H1 (cell line): ENCODE results near the gene SEMA5B. TPM values are rescaled to one million over a fixed set of nuclear protein-coding genes. Genes with fewer than 3 reads are reported as not detected.

Experiments used
- HDAC6 ChIP-seq: IDR thresholded peaks from one replicate; pipeline ENCODE4 v1.7.1; 2012; ENCODE audit warnings: low read depth, mild to moderate bottlenecking, inconsistent platforms, low read length, moderate library complexity
- SIX5 ChIP-seq: IDR thresholded peaks from 2 replicates; pipeline ENCODE4 v1.6.1; 2011; ENCODE audit warnings: mild to moderate bottlenecking, low read depth, low read length
- SP2 ChIP-seq: IDR thresholded peaks from 2 replicates; pipeline ENCODE4 v1.6.1; 2012; ENCODE audit warnings: mild to moderate bottlenecking, low read length, inconsistent platforms
- SRF ChIP-seq: IDR thresholded peaks from 2 replicates; pipeline ENCODE4 v1.6.1; 2011; ENCODE audit warnings: mild to moderate bottlenecking, low read depth, low read length, moderate library complexity
- polyA plus RNA-seq, 7 experiments: library from polyadenylated mRNA; depleted of rRNA in 3 of 7; stranded (reverse) in 5 of 7; unstranded in 2 of 7; fragments of >200 nt in 5 of 7; fragments of 200-250 nt in 2 of 7; gene quantifications; 1 replicate in 5 of 7; 2 replicates in 1 of 7; 4 replicates in 1 of 7; pipeline versions ENCODE4 v1.2.1 to v1.2.3, GENCODE V29; 2011 to 2013; ENCODE audit warnings: missing spikeins in 2 of 7, mixed read lengths in 2 of 7
- total RNA-seq: library from RNA; stranded (reverse); fragmentation: NEBNext Ultra II Directional; extraction: Animal tissue kit (Norgen Biotek cat#: 25700); gene quantifications from 2 replicates; pipeline ENCODE4 v1.2.1, GENCODE V29; 2021
- TF ChIP-seq, protein P1 (sequence below), 3 experiments: IDR thresholded peaks; 1 replicate in 2 of 3; 2 replicates in 1 of 3; pipeline versions ENCODE4 v1.5.1 to v1.6.1; 2011; ENCODE audit warnings: low read length in 3 of 3, mild to moderate bottlenecking in 3 of 3, inconsistent platforms in 2 of 3, low read depth in 1 of 3, moderate library complexity in 1 of 3; ENCODE audit not compliant: insufficient read depth in 1 of 3; ENCODE audit errors: control extremely low read depth in 1 of 3

Gene SEMA5B
- total and polyA plus RNA-seq, 2 of the 8 experiments (the other 6 are each of a cell fraction or from before 2014, with no cell fraction given): 13.1 to 22.4 TPM

DNA sequence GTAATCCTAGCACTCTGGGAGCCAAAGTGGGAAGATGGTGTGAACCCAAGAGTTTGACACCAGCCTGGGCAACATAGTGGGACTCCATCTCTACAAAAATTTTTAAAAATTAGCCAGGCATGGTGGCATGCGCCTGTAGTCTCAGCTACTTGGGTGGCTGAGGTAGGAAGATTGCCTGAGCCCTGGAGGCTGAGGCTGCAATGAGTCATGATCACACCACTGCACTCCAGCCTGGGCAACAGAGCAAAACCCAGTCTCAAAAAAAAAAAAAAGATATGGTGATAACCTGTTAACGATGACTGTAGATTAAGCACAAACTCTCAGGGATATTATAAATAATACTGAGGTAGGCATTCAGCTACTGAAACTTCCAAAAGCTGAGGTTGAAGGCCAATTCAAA, 125.2 kb downstream of the SEMA5B start (continued):
- TF ChIP-seq, protein P1, sequence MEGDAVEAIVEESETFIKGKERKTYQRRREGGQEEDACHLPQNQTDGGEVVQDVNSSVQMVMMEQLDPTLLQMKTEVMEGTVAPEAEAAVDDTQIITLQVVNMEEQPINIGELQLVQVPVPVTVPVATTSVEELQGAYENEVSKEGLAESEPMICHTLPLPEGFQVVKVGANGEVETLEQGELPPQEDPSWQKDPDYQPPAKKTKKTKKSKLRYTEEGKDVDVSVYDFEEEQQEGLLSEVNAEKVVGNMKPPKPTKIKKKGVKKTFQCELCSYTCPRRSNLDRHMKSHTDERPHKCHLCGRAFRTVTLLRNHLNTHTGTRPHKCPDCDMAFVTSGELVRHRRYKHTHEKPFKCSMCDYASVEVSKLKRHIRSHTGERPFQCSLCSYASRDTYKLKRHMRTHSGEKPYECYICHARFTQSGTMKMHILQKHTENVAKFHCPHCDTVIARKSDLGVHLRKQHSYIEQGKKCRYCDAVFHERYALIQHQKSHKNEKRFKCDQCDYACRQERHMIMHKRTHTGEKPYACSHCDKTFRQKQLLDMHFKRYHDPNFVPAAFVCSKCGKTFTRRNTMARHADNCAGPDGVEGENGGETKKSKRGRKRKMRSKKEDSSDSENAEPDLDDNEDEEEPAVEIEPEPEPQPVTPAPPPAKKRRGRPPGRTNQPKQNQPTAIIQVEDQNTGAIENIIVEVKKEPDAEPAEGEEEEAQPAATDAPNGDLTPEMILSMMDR (IDR thresholded peaks at IDR 0.05; ENCODE audit: control extremely low read depth in 1 of 3, insufficient read depth in 1 of 3, low read depth in 1 of 3, low read length in 3 of 3): no peak
- TF ChIP-seq HDAC6: no peak
- no peak for TF ChIP-seq SRF
- no peak for TF ChIP-seq SIX5
- no peak for TF ChIP-seq SP2
